C4-2B (cell line): ENCODE measurements around the gene TDRD9.

ENCODE experiments used
- CTCF ChIP-seq: fragments of 450-650 bp; conservative IDR thresholded peaks from 2 replicates; pipeline ENCODE4 v1.5.1; 2017; ENCODE audit warnings: mild to moderate bottlenecking
- ZFX ChIP-seq: fragments of 450-650 bp; IDR thresholded peaks from 2 replicates; pipeline ENCODE4 v1.6.1; 2017

- no peak for TF ChIP-seq CTCF
- no peak for TF ChIP-seq ZFX
Measured at GRCh38 chr14:103885509-103885932, 42.7 kb upstream of the TDRD9 start.
